Eye (tissue), 1 donor: ENCODE data around the gene RAD51C.
A peak's percentile ranks its signal among the peaks of the same experiment; 100 is the strongest.
"Not testable (repeated sequence)": the region's sequence is repeated elsewhere in the genome, so short reads cannot be mapped to it uniquely, and the experiment has no call there.

ENCODE experiments used
- DNase-seq: peaks from one replicate; pipeline ENCODE4 v3.0.0-alpha.2; 2015

RAD51C gene

DNA sequence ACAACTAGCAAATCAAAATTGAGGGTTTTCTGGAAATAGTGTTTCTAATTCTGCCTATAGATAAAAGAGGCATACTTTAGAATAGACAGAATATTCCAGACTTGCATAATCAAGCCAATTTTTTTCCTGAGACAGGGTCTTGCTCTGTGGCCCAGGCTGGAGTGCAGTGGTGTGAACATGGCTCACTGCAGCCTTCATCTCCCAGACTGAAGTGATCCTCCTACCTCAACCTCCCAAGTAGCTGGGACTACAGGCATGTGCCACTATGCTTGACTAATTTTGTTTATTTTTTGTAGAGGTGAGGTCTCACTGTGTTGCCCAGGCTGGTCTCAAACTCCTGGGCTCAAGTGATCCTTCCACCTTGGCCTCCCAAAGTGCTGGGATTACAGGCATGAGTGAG lies 57.2 kb downstream of the RAD51C start:
- not testable (repeated sequence) for DNase-seq

DNA sequence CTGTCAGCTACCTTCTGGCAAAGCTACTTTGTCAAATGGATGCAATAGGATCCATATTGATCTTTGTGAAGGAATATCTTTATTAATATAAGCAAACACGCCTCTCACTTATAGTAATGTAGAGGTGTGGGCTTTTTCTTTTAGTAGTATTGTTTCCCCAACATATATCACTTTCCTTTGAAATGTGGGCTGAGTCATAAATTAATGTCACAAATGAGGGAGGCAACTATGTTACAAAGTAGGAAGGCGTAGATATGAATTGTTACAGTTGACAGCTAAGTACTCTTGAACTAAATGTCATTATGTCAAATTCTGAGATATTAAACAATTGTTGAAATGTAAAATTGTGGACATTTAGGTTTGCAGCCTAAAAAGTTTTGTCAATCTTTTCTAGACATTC lies 60.6 kb downstream of the RAD51C start:
- no peak for DNase-seq

DNA sequence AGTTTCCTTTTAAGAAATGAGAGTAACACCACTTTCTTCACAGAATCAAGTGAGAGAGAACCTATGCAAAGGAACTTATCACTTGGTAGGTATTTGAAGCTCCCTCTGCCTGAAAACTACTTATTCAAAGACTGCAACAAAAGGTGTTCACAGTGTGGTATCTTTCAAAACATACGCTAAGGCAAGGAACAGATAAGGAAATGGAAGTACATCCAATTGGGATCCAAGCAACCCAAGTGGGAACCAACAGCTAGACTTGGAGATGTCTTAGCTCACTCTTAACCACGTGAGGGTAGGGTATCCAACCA lies 62.8 kb downstream of the RAD51C start:
- no peak for DNase-seq

DNA sequence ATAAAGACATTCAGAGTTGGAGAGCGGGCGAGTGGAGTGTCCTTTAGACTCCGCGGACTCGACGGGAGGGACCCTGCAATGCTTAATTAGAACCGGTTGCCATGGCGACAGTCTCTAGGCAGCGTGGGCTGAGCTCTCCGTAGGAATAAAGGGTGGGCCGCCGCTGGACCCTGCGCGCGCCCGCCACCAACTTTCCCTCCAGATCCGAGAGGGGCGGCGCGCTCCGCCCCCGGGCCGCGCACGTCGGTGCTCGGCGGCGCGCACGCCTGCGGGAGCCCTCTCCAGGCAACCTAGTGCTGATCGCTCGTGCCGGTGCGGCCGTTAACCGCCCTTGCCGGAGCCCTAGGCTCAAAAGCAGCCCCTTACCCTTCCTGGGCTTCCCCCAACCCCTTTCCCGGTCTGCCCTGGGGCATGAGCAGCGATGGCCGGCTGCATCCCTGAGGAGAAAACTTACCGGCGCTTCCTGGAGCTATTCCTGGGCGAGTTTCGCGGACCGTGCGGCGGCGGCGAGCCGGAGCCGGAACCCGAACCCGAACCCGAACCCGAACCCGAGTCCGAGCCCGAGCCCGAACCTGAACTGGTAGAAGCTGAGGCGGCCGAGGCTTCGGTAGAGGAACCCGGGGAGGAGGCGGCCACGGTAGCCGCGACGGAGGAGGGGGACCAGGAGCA lies 63.3 kb downstream of the RAD51C start, which contains the start of gene PPM1E:
Gene PPM1E (plus strand): TSS at position 278 of the 669 bp plus-strand sequence.
- DNase-seq: peak; percentile 98

DNA sequence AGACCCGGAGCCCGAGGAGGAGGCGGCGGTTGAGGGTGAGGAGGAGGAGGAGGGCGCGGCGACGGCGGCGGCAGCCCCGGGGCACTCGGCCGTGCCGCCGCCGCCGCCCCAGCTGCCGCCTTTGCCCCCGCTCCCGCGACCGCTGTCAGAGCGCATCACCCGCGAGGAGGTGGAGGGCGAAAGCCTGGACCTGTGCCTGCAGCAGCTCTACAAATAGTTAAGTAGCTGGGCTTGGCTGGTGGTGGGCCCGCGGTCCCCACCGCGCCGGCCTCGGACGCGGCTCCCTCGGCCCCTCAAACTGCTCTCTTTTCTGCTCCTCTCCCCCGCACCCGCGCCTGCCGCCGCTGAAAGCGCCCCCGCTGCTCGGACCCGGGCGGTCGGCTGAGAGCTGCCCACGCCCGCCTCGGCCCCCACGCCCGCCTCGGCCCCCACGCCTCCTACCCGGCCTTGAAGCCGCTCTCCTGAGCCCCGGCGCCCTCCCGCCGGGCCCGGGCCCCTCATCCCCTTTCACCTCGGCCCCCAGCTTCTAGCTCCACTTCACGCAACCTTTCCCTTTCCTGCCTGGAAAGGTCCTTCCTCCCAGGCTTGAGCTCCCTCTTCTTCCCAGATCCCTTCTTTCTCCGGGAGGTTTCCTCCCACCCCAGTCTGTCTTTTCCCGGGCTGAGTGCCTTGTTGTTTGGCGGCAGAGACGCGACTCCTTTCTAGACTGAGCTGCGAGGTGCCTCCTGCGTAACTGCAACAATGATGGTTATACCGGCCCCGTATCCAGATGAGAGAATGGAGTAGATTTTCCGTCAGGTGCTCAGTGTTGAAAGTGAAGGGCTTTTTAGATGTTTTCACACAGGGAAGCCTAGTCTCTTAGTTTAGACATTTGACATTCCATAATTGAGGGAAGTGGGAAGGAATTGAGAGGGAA lies 64.1 kb downstream of the RAD51C start:
- DNase-seq: peak; percentile 71

DNA sequence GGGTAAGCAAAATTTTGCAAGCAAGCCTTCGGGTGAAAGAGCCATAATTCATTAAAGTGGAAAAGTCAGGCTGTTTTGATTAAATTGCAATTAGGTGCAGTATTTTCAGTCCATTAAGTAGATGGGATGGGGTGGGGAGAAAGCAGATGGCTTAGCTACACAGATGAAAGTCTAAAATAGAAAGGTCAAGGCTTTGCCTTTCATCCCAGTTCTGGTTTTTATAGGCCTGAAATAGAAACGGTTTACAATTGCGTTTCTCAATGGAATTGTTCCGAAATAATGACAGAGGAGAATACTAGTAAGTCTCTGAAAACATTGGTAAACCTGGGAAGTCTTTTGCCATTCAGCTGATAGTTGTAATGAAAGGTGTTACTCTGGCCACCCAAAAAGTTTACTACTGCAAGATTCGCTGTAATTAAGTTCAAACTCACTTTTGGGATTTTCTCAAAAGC lies 64.8 kb downstream of the RAD51C start:
- no peak for DNase-seq

DNA sequence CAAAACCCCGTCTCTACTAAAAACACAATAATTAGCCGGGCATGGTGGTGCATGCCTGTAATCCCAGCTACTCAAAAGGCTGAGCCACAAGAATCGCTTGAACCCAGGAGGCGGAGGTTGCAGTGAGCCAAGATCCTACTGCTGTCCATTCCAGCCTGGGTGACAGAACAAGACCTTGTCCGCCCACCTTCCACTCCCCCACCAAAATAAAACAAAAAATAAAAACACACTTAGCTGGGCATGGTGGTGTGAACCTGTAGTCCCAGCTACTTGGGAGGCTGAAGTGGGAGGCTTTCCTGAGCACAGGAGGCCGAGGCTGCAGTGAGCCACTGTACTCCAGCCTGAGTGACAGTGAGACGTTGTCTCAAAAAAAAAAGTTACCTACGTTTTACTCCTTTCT lies 66.5 kb downstream of the RAD51C start:
- no peak for DNase-seq

DNA sequence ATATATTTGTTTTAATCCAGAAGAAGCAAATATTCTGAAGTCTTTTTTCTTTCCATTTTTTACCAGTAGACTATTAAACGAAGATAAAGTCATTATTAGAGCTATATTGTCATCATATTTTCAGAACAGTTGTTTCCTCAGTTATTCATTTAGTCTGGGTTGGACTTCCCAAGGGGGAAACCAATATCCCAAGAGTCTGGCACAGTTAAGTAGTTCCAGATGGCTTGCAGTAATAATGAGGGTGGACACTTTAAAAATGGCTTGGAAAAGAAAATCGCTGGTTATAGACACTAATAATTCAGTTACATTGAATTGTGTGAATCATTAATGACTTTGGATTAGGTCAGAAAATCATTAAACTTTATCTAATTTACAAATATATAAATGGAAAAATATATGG lies 67.1 kb downstream of the RAD51C start:
- peak; percentile 24 for DNase-seq

DNA sequence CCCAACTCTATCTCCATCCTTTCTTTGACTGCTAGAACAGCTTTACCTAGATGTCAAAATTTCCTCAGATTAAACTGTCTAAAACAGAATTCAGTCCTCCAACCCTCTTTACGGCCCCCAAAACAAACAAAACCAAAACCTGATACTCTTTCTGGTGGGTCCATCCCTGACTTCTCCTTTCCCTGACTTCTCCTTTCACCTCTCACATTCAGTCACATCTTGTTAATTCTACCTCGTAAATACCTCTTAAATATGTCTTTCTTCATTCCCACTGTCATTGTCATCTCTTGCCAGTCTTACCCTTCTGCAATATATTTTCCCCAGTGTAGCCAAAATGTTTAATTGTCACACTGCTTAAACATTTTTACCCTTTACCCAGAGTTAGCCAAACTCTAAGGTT lies 67.8 kb downstream of the RAD51C start:
- DNase-seq: no peak

DNA sequence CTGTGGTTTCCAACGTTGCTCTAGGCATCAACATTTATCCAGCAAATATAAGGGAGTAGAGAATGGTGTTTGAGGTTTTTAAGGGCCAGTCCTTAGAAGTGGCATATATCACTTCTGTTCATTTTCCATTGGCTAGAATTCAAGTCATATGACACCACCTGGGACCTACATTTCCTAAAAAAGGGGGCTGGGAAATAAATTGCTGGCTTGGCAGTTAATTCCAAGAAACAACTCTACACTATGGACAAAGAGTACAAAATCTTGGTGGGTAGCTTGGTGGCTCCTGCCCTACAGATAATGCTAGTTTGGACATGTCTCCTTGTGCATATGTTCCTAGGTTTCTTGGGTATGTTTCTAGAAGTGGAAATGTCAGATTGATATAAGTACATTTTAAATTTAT lies 70.9 kb downstream of the RAD51C start:
- no peak for DNase-seq

DNA sequence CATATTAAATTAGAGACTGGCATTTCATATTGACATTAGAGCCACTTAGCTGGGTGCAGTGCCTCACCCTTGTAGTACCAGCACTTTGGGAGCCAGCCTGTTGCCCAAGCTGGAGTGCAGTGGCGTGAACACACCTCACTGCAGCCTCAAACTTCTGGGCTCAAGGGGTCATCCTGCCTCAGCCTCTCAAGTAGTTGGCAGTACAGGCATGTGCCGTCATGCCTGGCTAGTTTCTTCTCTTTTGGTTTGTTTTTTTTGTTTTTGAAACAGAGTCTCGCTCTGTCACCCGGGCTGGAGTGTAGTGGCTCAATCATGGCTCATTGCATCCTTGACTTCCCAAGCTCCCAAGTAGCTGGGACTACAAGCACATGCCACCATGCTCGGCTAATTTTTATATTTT lies 72.0 kb downstream of the RAD51C start:
- no peak for DNase-seq

DNA sequence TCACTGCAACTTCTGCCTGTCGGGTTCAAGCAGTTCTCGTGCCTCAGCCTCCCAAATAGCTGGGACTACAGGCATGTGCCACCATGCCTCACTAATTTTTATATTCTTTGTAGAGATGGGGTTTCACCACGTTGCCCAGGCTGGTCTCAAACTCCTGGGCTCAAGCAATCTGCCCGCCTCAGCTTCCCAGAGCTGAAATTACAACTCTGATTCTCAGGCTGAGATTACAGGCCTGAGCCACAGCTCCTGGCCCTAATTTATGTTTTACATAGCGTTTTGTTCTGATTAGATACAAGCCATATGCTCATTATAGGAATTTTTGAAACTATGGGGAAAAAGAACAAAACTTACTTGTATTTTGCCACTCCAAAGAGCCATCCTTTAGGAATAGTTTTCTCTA lies 86.1 kb downstream of the RAD51C start:
- DNase-seq: not testable (repeated sequence)

DNA sequence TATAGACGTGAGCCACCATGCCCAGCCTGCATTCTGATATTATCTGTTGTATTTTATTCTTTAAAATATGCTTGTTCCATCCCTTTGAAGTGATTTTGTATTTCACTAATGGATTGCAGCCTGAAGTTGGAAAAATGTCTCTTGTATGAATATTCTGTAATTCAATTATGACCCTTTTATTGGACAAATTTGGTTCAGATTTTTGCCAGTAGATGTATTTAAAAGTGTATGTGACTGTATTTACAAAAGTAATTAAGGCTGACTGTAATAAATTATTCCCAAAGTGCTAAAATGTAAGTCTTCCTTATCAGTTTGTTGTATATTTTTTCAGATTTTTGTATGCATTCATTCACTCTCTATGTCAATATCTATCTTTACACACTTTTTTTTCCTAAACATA lies 87.0 kb downstream of the RAD51C start:
- no peak for DNase-seq

DNA sequence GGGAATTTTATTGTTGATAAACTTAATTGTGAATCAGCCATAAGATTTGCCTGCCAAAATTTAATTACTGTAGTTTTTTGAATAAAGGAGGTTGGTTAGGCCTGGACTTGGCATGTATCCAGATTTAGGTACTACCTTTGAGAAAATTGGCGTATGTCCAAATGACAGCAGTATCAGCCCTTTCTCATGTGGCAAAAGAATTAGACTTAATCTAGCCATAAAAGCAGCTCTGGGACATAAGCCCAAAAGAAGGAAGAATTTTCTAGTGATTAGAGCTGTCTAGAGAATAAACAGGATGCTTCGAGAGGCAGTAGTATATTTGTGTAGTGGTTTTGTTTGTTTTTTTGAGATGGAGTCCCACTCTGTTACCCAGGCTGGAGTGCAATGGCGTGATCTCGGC lies 91.0 kb downstream of the RAD51C start:
- DNase-seq: no peak

DNA sequence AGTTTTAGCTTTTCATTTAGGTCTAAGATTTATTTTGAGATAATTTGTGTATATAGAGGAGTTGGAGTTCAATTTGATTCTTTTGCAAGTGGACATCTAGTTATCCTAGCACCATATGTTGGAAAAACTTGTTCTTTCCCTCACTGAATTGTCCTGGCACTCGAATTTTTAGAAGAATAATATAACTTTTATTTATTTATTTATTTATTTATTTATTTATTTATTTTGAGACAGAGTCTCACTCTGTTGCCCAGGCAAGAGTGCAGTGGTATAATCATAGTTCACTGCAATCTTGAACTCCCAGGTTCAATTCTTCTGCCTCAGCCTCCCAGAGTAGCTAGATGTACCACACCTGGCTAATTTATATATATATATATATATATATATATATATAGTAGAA lies 92.7 kb downstream of the RAD51C start:
- no peak for DNase-seq
